OCI-LY7 (cell line): Measurements from ENCODE around the gene PDXK. TPM values are rescaled to one million over a fixed set of nuclear protein-coding genes. Genes with fewer than 3 reads are reported as not detected.

Source experiments
- BruUV-seq: library from RNA; stranded (reverse); fragments of 400-500 nt; replicated peaks from 2 replicates; lab custom pipeline; 2021; lab: Mats Ljungman, UMichigan
- CTCF ChIA-PET: fragments of 300-600 bp; sonication (Branson Sonifier 250); formaldehyde crosslinking; loops from one replicate; lab custom pipeline; 2022; ENCODE audit warnings: antibody characterized with exemption; ENCODE audit not compliant: unreplicated experiment; lab: Charles Lee
- POLR2A ChIA-PET: fragments of 300-600 bp; sonication (Branson Sonifier 250); formaldehyde crosslinking; loops from one replicate; lab custom pipeline; 2022; ENCODE audit warnings: antibody characterized with exemption; lab: Charles Lee
- DNase-seq: peaks from one replicate; pipeline ENCODE4 v3.0.0-alpha.2; 2015; ENCODE audit warnings: low spot score
- H2AFZ ChIP-seq: fragments of 200-600 bp; sonication (generic), shearing (Covaris generic); 2 replicates; pipeline ENCODE4 v1.6.1; 2014; ENCODE audit warnings: mild to moderate bottlenecking, antibody characterized with exemption, low read length, moderate library complexity
- H3K27ac ChIP-seq: fragments of 200-600 bp; sonication (generic); 2 replicates; pipeline ENCODE4 v1.5.1; 2014; ENCODE audit warnings: mixed run types, low read depth, mild to moderate bottlenecking, moderate library complexity, low read length, inconsistent platforms; ENCODE audit not compliant: poor library complexity, severe bottlenecking
- H3K36me3 ChIP-seq: fragments of 200-600 bp; sonication (generic); 2 replicates; pipeline ENCODE4 v1.6.1; 2014; ENCODE audit warnings: mild to moderate bottlenecking, antibody characterized with exemption, low read length, moderate library complexity, mixed read lengths; ENCODE audit not compliant: insufficient read depth
- H3K4me1 ChIP-seq: fragments of 200-600 bp; sonication (generic); 2 replicates; pipeline ENCODE4 v1.5.1; 2014; ENCODE audit warnings: mild to moderate bottlenecking, low read length; ENCODE audit not compliant: insufficient read depth, poor library complexity, severe bottlenecking
- H3K4me2 ChIP-seq: fragments of 200-600 bp; sonication (generic); 2 replicates; pipeline ENCODE4 v1.6.1; 2014; ENCODE audit warnings: mild to moderate bottlenecking, low read length
- H3K4me3 ChIP-seq: fragments of 200-600 bp; sonication (generic); 2 replicates; pipeline ENCODE4 v1.5.1; 2014; ENCODE audit warnings: mild to moderate bottlenecking, low read depth, low read length; ENCODE audit not compliant: poor library complexity, severe bottlenecking
- H3K79me2 ChIP-seq: fragments of 200-600 bp; sonication (generic); 2 replicates; pipeline ENCODE4 v1.6.1; 2016; ENCODE audit warnings: low read depth, mild to moderate bottlenecking, low read length, moderate library complexity, mixed read lengths; ENCODE audit not compliant: insufficient read depth
- H3K9me2 ChIP-seq: fragments of 200-600 bp; sonication (generic); 2 replicates; pipeline ENCODE4 v1.6.1; 2016; ENCODE audit warnings: mild to moderate bottlenecking, low read length, mixed read lengths; ENCODE audit not compliant: insufficient read depth
- H3K9me3 ChIP-seq: fragments of 200-600 bp; sonication (generic); 2 replicates; pipeline ENCODE4 v1.6.1; 2014; ENCODE audit warnings: mild to moderate bottlenecking, mixed run types, low read length, mixed read lengths
- H4K20me1 ChIP-seq: fragments of 200-600 bp; sonication (generic); 2 replicates; pipeline ENCODE4 v1.6.1; 2014; ENCODE audit warnings: mild to moderate bottlenecking, antibody characterized with exemption, low read length, moderate library complexity, mixed read lengths; ENCODE audit not compliant: insufficient read depth
- EZH2phosphoT487 ChIP-seq: fragments of 200-600 bp; sonication (generic); IDR thresholded peaks from 2 replicates; pipeline ENCODE4 v1.6.1; 2018; ENCODE audit warnings: low read depth, borderline replicate concordance, mild to moderate bottlenecking, mixed run types, antibody characterized with exemption, low read length, moderate library complexity, mixed read lengths
- intact Hi-C: fragments of 100-400 bp; cut with micrococcal nuclease; formaldehyde crosslinking; loops from one replicate; pipeline ENCODE4 v1.10.0; 2022; ENCODE audit not compliant: unreplicated experiment
- total RNA-seq, 2 experiments: library from RNA; depleted of rRNA in 1 of 2; stranded (reverse); fragments of >200 nt in 1 of 2; shearing (Covaris generic) in 1 of 2; gene quantifications; 2 replicates each; pipeline ENCODE4 v1.2.3, GENCODE V29; 2014 to 2022
- TF ChIP-seq, protein P1 (sequence below): fragments of 200-600 bp; sonication (generic); conservative IDR thresholded peaks from 2 replicates; pipeline ENCODE4 v1.5.1; 2014; ENCODE audit warnings: mild to moderate bottlenecking, antibody characterized with exemption, low read length, moderate library complexity, mixed read lengths

PDXK gene
- total RNA-seq, 2 experiments from 2014 or later = 32.8 to 67.0 TPM

DNA sequence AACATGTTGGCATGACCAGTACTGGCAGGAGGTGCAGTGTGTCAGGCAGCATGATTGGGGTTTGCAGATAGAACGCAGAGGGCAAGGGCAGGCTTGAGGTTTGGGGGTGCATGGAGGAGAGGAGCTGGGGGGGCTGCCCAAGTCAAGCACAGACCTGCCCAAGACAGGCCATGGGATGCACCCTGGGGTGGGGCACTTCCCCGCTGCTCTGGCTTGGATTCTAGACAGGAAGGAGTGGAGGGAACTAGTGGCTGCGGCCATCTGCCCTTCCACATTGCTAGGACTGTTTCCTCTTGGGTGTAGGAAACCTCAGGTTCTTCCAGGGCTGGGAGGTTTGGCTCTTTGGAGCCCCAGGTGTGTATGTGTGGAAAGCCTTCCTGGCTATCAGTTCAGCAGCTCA lies 3.0 kb downstream of the PDXK start:
- Histone ChIP-seq H3K9me3 (no peaks in the 10 kb centered on the region), H3K79me2 (peaks cover 5% of the 10 kb centered on the region; the same call in 1 of the 2 replicates), H3K36me3 (no peaks in the 10 kb centered on the region; the same call in 1 of the 2 replicates), H3K4me1 (peaks cover 67% of the 10 kb centered on the region), H3K27ac (no peak overlapping the region), H3K4me3 (no peak overlapping the region), H2AFZ (no peak overlapping the region), H3K9me2 (no peaks in the 10 kb centered on the region), H3K4me2 (peak overlapping the region; percentile 69; the same call in 1 of the 2 replicates), H4K20me1 (peaks cover 11% of the 10 kb centered on the region; the same call in 1 of the 2 replicates)
- BruUV-seq = no TSS peak
- CTCF ChIA-PET = no interaction called here
- intact Hi-C loops = no loop called here
- POLR2A ChIA-PET = no interaction called here
- DNase-seq = no peak
- no peak for TF ChIP-seq EZH2phosphoT487
- TF ChIP-seq, protein P1, sequence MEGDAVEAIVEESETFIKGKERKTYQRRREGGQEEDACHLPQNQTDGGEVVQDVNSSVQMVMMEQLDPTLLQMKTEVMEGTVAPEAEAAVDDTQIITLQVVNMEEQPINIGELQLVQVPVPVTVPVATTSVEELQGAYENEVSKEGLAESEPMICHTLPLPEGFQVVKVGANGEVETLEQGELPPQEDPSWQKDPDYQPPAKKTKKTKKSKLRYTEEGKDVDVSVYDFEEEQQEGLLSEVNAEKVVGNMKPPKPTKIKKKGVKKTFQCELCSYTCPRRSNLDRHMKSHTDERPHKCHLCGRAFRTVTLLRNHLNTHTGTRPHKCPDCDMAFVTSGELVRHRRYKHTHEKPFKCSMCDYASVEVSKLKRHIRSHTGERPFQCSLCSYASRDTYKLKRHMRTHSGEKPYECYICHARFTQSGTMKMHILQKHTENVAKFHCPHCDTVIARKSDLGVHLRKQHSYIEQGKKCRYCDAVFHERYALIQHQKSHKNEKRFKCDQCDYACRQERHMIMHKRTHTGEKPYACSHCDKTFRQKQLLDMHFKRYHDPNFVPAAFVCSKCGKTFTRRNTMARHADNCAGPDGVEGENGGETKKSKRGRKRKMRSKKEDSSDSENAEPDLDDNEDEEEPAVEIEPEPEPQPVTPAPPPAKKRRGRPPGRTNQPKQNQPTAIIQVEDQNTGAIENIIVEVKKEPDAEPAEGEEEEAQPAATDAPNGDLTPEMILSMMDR = no peak

DNA sequence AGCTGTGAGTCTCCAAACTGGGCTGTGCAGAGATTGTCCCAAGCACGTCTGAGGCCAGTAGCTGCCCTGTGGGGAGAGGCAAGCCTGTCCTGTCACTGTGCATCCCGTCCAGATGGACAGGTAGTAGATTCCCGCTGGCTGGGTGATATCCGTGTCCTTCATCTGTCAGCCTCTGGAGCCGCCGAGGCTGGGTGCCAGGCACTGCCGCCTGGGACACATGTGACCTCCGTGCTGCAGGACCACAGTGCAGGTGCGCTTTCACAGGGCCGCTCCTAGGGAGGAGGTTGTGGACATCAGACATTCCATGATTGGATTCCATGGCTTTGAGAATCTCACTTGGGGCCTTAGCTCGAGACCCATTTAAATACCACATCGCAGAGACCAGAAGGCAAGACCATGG lies 4.7 kb downstream of the PDXK start:
- TF ChIP-seq, protein P1 = no peak
- no peak for TF ChIP-seq EZH2phosphoT487
- H4K20me1 ChIP-seq = peaks cover 11% of the 10 kb centered on the region; the same call in 1 of the 2 replicates
- no peak overlapping the region for H3K4me3 ChIP-seq
- BruUV-seq = no TSS peak
- DNase-seq = no peak
- ChIA-PET CTCF (no interaction called here), POLR2A (no interaction called here)
- H3K79me2 ChIP-seq = peaks cover 5% of the 10 kb centered on the region; the same call in 1 of the 2 replicates
- H3K4me1 ChIP-seq = peaks cover 61% of the 10 kb centered on the region
- intact Hi-C loops = no loop called here
- H2AFZ ChIP-seq = no peak overlapping the region
- H3K9me3 ChIP-seq = no peaks in the 10 kb centered on the region
- peak overlapping the region; percentile 76; the same call in 1 of the 2 replicates for H3K4me2 ChIP-seq
- H3K27ac ChIP-seq = no peak overlapping the region
- H3K36me3 ChIP-seq = no peaks in the 10 kb centered on the region; the same call in 1 of the 2 replicates
- H3K9me2 ChIP-seq = no peaks in the 10 kb centered on the region

DNA sequence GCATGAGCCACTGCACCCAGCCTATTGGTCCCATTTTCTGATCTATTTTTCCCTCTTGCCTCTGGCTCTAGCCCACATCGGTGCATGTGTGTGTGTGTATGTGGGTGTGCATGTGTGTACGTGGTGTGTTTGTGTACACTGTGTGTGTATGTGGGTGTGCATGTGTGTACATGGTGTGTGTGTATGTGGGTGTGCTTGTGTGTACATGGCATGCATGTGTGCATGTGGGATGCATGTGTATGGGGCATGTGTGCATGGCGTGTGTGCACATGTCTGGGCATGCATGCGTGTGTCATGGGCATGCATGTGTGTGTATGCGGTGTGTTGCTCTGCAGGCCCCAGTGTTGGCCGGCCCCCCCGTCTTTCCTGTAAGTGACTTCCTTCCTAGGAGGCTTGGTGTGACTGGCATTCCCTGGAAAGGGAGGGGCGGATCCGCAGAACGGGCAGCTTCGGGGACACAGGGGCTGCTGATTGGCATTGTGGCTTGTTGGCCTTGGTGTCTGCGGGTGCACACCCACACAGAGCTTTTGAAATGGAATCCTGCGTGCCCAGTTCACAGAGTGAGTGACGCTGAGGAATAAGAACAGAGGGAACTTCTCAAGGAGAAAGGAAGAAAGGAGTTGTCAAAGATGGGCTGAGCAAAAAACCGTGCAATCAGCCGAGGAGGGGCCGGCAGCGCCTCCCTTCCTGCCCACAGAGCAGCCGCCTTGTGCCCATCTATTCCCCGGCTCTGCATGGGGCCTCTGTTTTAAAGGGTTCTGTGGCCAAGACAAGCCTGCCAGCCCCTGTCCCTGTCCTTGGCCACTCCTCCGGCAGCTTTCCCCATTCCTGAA lies 8.0 kb downstream of the PDXK start:
- no TSS peak for BruUV-seq
- H3K4me2 ChIP-seq = no peak overlapping the region
- peaks cover 48% of the 10 kb centered on the region for H3K4me1 ChIP-seq

More for the DNA sequence above, 8.0 kb downstream of the PDXK start:
- ChIA-PET POLR2A (no interaction called here), CTCF (interaction anchor here (0.6 kb wide), 1 partner anchor 31 kb away, joined by 3 read pairs; no protein-coding TSS in a partner anchor)
- DNase-seq = no peak
- Histone ChIP-seq H3K36me3 (no peaks in the 10 kb centered on the region; the same call in 1 of the 2 replicates), H3K79me2 (peaks cover 5% of the 10 kb centered on the region; the same call in 1 of the 2 replicates), H3K9me2 (no peaks in the 10 kb centered on the region), H4K20me1 (peaks cover 3% of the 10 kb centered on the region; the same call in 1 of the 2 replicates), H3K9me3 (no peaks in the 10 kb centered on the region), H2AFZ (no peak overlapping the region), H3K4me3 (no peak overlapping the region), H3K27ac (no peak overlapping the region)
- intact Hi-C loops = no loop called here
- TF ChIP-seq, protein P1 = no peak
- TF ChIP-seq EZH2phosphoT487 = no peak
